PC-3 (cell line): Measurements from ENCODE around the gene ONECUT3.

Experiments used
- EZH2phosphoT487 ChIP-seq: fragments of 300-600 bp; sonication (generic); IDR thresholded peaks from 2 replicates; pipeline ENCODE4 v1.6.1; 2018; ENCODE audit warnings: mild to moderate bottlenecking, antibody characterized with exemption, low read length, borderline replicate concordance
- TF ChIP-seq, protein P1 (sequence below): fragments of 300-600 bp; sonication (generic); conservative IDR thresholded peaks from 2 replicates; pipeline ENCODE4 v1.5.1; 2017; ENCODE audit warnings: antibody characterized with exemption, low read depth, mild to moderate bottlenecking, low read length

DNA sequence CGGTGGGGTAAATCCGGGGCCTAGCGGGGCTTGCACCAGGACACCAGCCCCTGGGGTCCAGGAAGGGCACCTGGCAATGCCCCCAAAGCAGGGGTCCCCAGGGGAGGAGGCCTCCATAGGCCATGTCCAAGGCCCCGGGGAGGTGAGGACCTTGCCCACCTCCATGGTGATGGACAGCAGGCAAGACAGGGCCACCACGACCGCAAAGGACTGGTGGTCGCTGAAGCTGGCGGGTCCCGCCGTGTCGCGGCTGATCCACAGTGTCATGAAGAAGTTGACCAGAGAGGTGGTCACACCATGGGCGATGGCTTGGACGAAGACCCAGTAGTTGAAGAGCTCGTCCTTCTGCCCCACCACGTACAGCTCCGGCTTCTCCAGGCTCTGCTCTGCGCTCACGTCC lies 32.0 kb downstream of the ONECUT3 start:
- TF ChIP-seq, protein P1, sequence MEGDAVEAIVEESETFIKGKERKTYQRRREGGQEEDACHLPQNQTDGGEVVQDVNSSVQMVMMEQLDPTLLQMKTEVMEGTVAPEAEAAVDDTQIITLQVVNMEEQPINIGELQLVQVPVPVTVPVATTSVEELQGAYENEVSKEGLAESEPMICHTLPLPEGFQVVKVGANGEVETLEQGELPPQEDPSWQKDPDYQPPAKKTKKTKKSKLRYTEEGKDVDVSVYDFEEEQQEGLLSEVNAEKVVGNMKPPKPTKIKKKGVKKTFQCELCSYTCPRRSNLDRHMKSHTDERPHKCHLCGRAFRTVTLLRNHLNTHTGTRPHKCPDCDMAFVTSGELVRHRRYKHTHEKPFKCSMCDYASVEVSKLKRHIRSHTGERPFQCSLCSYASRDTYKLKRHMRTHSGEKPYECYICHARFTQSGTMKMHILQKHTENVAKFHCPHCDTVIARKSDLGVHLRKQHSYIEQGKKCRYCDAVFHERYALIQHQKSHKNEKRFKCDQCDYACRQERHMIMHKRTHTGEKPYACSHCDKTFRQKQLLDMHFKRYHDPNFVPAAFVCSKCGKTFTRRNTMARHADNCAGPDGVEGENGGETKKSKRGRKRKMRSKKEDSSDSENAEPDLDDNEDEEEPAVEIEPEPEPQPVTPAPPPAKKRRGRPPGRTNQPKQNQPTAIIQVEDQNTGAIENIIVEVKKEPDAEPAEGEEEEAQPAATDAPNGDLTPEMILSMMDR: no peak
- no peak for TF ChIP-seq EZH2phosphoT487
